Stomach (tissue), 4 donors: ENCODE data around the gene RBL2.

Experiments used
- CTCF ChIP-seq, 7 experiments: fragments of 450-650 bp in 4 of 7; fragments of 200-600 bp in 3 of 7; sonication (generic) in 3 of 7; IDR thresholded peaks; one replicate each; pipeline ENCODE4 v1.5.1; 2016 to 2019; ENCODE audit warnings: antibody characterized with exemption in 7 of 7, control low read depth in 2 of 7, mild to moderate bottlenecking in 1 of 7
- POLR2A ChIP-seq, 4 donors: fragments of 450-650 bp; IDR thresholded peaks; one replicate each; pipeline ENCODE4 v1.6.1; 2016; ENCODE audit warnings: antibody characterized with exemption in 4 of 4, control low read depth in 2 of 4, mild to moderate bottlenecking in 1 of 4, moderate library complexity in 1 of 4

GRCh38 chr16:53530741-53531140, 96.5 kb downstream of the RBL2 start:
- TF ChIP-seq POLR2A (IDR thresholded peaks at IDR 0.05) (no peak), CTCF (IDR thresholded peaks at IDR 0.05) (no peak)
